ENCODE data around the gene RNF130. TPM values are rescaled to one million over a fixed set of nuclear protein-coding genes. Genes with fewer than 3 reads are reported as not detected.

The RNF130 gene
- total and polyA plus RNA-seq, 7 experiments from 2014 or later = 3.6 to 76.3 (median 21.0) TPM

DNA sequence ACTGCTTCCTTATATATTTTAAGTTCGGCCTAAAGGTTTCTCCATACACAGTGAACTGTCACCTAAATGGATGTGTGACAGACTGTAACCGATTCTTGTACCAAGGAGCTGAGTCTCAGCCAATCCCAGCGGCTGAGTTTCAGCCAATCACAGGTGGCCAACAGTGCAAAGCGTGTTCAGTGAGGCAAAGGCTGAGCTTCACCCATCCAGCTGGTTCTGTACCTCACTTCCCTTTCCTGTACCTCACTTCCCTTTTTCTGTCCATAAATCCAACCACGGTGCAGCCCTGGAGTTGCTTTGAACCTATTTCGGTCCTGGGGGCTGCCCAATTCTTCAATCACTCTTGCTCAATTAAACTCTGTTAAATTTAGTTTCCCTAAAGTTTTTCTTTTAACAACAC lies 148.1 kb downstream of the RNF130 start:
- ChIA-PET POLR2A (no interaction called here), CTCF (interaction anchor here (0.6 kb wide), 1 partner anchor 95 kb away, joined by 4 read pairs; no protein-coding TSS in a partner anchor)
- Mint-ChIP-seq H3K9me3 (peaks cover 0 to 1% (median 0%) of the 10 kb centered on the region in 11 donors), H3K27me3 (peaks cover 0 to 3% (median 0%) of the 10 kb centered on the region in 5 donors), H3K4me1 (no peaks in the 10 kb centered on the region), H3K27ac (no peak overlapping the region), H3K4me3 (no peak overlapping the region), H3K36me3 (no peaks in the 10 kb centered on the region)
- ATAC-seq = peak; percentile 58
- DNase-seq = no peak
- Histone ChIP-seq H3K4me1 (ENCODE audit: control insufficient read depth in 2 of 2, insufficient read depth in 2 of 2, low read length in 2 of 2) (no peaks in the 10 kb centered on the region), H3K36me3 (ENCODE audit: control insufficient read depth in 2 of 3, insufficient read depth in 3 of 3, low read length in 3 of 3) (no peaks in the 10 kb centered on the region), H3K9me3 (ENCODE audit: control insufficient read depth in 2 of 3, low read length in 3 of 3) (no peaks in the 10 kb centered on the region), H3K27me3 (ENCODE audit: control insufficient read depth in 2 of 2, insufficient read depth in 2 of 2, low read length in 2 of 2) (no peaks in the 10 kb centered on the region), H3K27ac (ENCODE audit: low read depth, low read length) (no peak overlapping the region), H3K4me3 (ENCODE audit: low read length) (no peak overlapping the region)
- intact Hi-C loops (cut with micrococcal nuclease) = loop anchor here in 1 of 2 donors (5.0 kb wide), 1 partner anchor 169 kb away; no protein-coding TSS in a partner anchor

GRCh38 chr5:179920175-179920574 lies 151.4 kb downstream of the RNF130 start:
- intact Hi-C loops (cut with micrococcal nuclease) = loop anchor here in 1 of 2 donors (5.0 kb wide), 1 partner anchor 172 kb away; no protein-coding TSS in a partner anchor
- ChIA-PET POLR2A (interaction anchor here (0.6 kb wide), 1 partner anchor 200 kb away, joined by 3 read pairs; no protein-coding TSS in a partner anchor), CTCF (no interaction called here)
- H3K36me3 ChIP-seq (ENCODE audit: control insufficient read depth in 2 of 3, insufficient read depth in 3 of 3, low read length in 3 of 3) = no peaks in the 10 kb centered on the region
- no peak overlapping the region for H3K27ac ChIP-seq (ENCODE audit: low read depth, low read length)
- Mint-ChIP-seq H3K27me3 (peaks cover 0 to 9% (median 0%) of the 10 kb centered on the region in 5 donors), H3K27ac (no peak overlapping the region), H3K36me3 (no peaks in the 10 kb centered on the region), H3K4me3 (no peak overlapping the region), H3K4me1 (peaks cover 0 to 5% (median 0%) of the 10 kb centered on the region in 7 donors), H3K9me3 (no peaks in the 10 kb centered on the region)
- DNase-seq = no peak
- H3K27me3 ChIP-seq (ENCODE audit: control insufficient read depth in 2 of 2, insufficient read depth in 2 of 2, low read length in 2 of 2) = no peaks in the 10 kb centered on the region
- ATAC-seq = no peak
- H3K9me3 ChIP-seq (ENCODE audit: control insufficient read depth in 2 of 3, low read length in 3 of 3) = no peaks in the 10 kb centered on the region
- no peaks in the 10 kb centered on the region for H3K4me1 ChIP-seq (ENCODE audit: control insufficient read depth in 2 of 2, insufficient read depth in 2 of 2, low read length in 2 of 2)
- H3K4me3 ChIP-seq (ENCODE audit: low read length) = no peak overlapping the region

DNA sequence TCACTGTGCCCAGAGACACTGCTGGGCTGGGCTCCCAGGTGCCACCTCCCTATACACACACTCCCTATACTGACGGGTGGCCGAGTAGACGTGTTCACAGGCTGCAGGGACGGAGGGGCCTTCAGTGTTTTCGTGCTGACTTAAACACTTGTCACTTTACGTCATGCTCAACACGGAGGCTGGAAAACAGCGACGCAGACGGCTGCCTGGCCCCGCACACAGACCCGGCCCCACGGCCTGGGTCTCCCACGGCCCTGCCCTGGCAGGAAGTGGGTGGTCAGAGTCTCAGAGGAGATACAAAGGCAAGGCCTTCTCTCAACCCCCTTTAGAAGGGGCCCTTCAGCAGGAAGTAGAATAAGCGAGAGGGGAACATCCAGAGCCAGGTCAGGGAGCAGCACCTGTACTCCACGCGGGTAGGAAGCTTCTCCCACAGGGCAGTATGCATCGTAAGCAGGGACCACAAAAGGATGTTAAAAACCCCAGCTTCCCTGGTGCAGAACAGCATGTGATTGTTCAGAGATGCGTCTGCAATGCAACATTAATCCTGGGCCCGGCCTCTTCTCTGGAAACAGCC lies 152.0 kb downstream of the RNF130 start:
- intact Hi-C loops (cut with micrococcal nuclease) = loop anchor here in 1 of 2 donors (5.0 kb wide), 1 partner anchor 173 kb away; no protein-coding TSS in a partner anchor
- Histone ChIP-seq H3K4me1 (ENCODE audit: control insufficient read depth in 2 of 2, insufficient read depth in 2 of 2, low read length in 2 of 2) (no peaks in the 10 kb centered on the region), H3K36me3 (ENCODE audit: control insufficient read depth in 2 of 3, insufficient read depth in 3 of 3, low read length in 3 of 3) (no peaks in the 10 kb centered on the region), H3K27ac (ENCODE audit: low read depth, low read length) (no peak overlapping the region), H3K27me3 (ENCODE audit: control insufficient read depth in 2 of 2, insufficient read depth in 2 of 2, low read length in 2 of 2) (no peaks in the 10 kb centered on the region), H3K4me3 (ENCODE audit: low read length) (no peak overlapping the region), H3K9me3 (ENCODE audit: control insufficient read depth in 2 of 3, low read length in 3 of 3) (no peaks in the 10 kb centered on the region)
- no peak for DNase-seq
- Mint-ChIP-seq H3K27me3 (peaks cover 0 to 9% (median 0%) of the 10 kb centered on the region in 5 donors), H3K9me3 (no peaks in the 10 kb centered on the region), H3K36me3 (no peaks in the 10 kb centered on the region), H3K4me3 (no peak overlapping the region), H3K27ac (no peak overlapping the region), H3K4me1 (peaks cover 0 to 5% (median 0%) of the 10 kb centered on the region in 7 donors)
- no peak for ATAC-seq
- ChIA-PET POLR2A (no interaction called here), CTCF (no interaction called here)

DNA sequence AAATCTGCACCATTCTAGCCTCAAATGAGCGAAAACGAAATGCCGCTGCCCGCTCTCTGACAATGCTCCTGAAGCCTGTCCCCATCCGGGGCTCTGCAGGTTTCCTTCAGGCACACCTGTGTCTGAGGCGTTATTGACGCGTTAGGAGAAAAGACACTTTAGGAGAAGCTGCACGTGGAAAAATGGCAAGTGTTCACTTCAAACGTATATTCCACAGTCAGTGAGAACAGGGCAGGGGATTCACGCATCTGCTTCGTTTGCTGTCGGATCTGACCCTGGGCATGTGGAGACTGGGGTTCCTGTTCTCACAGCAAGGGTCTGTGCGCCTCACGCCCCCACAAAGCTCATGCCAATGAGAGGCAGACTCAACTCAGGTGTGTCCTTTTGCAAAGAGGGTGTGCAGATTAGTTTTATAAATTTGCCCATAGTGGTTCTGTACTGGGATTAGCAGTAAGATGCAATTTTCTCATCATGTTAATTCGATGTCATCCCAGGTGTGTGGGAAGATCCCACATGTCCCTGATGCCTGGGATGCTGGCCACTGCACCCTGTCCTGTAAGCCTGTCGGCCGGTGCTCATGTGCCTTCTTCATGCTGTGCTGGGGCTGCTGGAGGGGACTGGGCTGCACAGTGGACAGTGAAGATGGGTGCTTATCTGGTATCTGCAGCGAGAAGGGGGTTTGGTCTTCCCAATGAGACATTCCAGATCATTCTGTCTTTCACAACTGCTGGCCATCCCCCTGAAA lies 152.6 kb downstream of the RNF130 start:
- ATAC-seq (no peak), DNase-seq (no peak)
- Histone ChIP-seq H3K4me3 (ENCODE audit: low read length) (no peak overlapping the region), H3K4me1 (ENCODE audit: control insufficient read depth in 2 of 2, insufficient read depth in 2 of 2, low read length in 2 of 2) (no peaks in the 10 kb centered on the region), H3K27me3 (ENCODE audit: control insufficient read depth in 2 of 2, insufficient read depth in 2 of 2, low read length in 2 of 2) (no peaks in the 10 kb centered on the region), H3K27ac (ENCODE audit: low read depth, low read length) (no peak overlapping the region), H3K9me3 (ENCODE audit: control insufficient read depth in 2 of 3, low read length in 3 of 3) (no peaks in the 10 kb centered on the region), H3K36me3 (ENCODE audit: control insufficient read depth in 2 of 3, insufficient read depth in 3 of 3, low read length in 3 of 3) (no peaks in the 10 kb centered on the region)
- intact Hi-C loops (cut with micrococcal nuclease) = no loop called here
- Mint-ChIP-seq H3K36me3 (no peaks in the 10 kb centered on the region), H3K27ac (no peak overlapping the region), H3K9me3 (no peaks in the 10 kb centered on the region), H3K4me3 (no peak overlapping the region), H3K27me3 (peaks cover 0 to 9% (median 0%) of the 10 kb centered on the region in 5 donors), H3K4me1 (peaks cover 0 to 10% (median 0%) of the 10 kb centered on the region in 7 donors)
- POLR2A ChIA-PET = no interaction called here
- CTCF ChIA-PET = no interaction called here

- DNase-seq = no peak
- no peaks in the 10 kb centered on the region for H3K4me1 ChIP-seq (ENCODE audit: control insufficient read depth in 2 of 2, insufficient read depth in 2 of 2, low read length in 2 of 2)
- H3K4me3 Mint-ChIP-seq = no peak overlapping the region
- no peaks in the 10 kb centered on the region for H3K27me3 ChIP-seq (ENCODE audit: control insufficient read depth in 2 of 2, insufficient read depth in 2 of 2, low read length in 2 of 2)
- peaks cover 0 to 10% (median 0%) of the 10 kb centered on the region in 7 donors for H3K4me1 Mint-ChIP-seq
- ATAC-seq = no peak
- H3K36me3 ChIP-seq (ENCODE audit: control insufficient read depth in 2 of 3, insufficient read depth in 3 of 3, low read length in 3 of 3) = no peaks in the 10 kb centered on the region
- H3K4me3 ChIP-seq (ENCODE audit: low read length) = no peak overlapping the region
- no peak overlapping the region for H3K27ac ChIP-seq (ENCODE audit: low read depth, low read length)
- POLR2A ChIA-PET = no interaction called here
- CTCF ChIA-PET = no interaction called here
- no peaks in the 10 kb centered on the region for H3K36me3 Mint-ChIP-seq
- intact Hi-C loops (cut with micrococcal nuclease) = no loop called here
- no peak overlapping the region for H3K27ac Mint-ChIP-seq
- H3K27me3 Mint-ChIP-seq = peaks cover 0 to 9% (median 0%) of the 10 kb centered on the region in 5 donors
- no peaks in the 10 kb centered on the region for H3K9me3 ChIP-seq (ENCODE audit: control insufficient read depth in 2 of 3, low read length in 3 of 3)
- no peaks in the 10 kb centered on the region for H3K9me3 Mint-ChIP-seq
Measured at GRCh38 chr5:179916523-179916922, 155.0 kb downstream of the RNF130 start.

GRCh38 chr5:179915406-179915935 lies 156.1 kb downstream of the RNF130 start:
- no peaks in the 10 kb centered on the region for H3K36me3 ChIP-seq (ENCODE audit: control insufficient read depth in 2 of 3, insufficient read depth in 3 of 3, low read length in 3 of 3)
- H3K27ac ChIP-seq (ENCODE audit: low read depth, low read length) = no peak overlapping the region
- ChIA-PET CTCF (interaction anchor here (0.6 kb wide), 1 partner anchor 253 kb away, joined by 3 read pairs; no protein-coding TSS in a partner anchor), POLR2A (no interaction called here)
- Mint-ChIP-seq H3K27me3 (peaks cover 0 to 9% (median 0%) of the 10 kb centered on the region in 5 donors), H3K9me3 (no peaks in the 10 kb centered on the region), H3K4me1 (peaks cover 0 to 10% (median 0%) of the 10 kb centered on the region in 7 donors), H3K4me3 (peak overlapping the region in 1 of 10 donors; percentile 15), H3K27ac (no peak overlapping the region), H3K36me3 (no peaks in the 10 kb centered on the region)
- H3K4me1 ChIP-seq (ENCODE audit: control insufficient read depth in 2 of 2, insufficient read depth in 2 of 2, low read length in 2 of 2) = no peaks in the 10 kb centered on the region
- DNase-seq (no peak), ATAC-seq (no peak)
- no peaks in the 10 kb centered on the region for H3K27me3 ChIP-seq (ENCODE audit: control insufficient read depth in 2 of 2, insufficient read depth in 2 of 2, low read length in 2 of 2)
- no peaks in the 10 kb centered on the region for H3K9me3 ChIP-seq (ENCODE audit: control insufficient read depth in 2 of 3, low read length in 3 of 3)
- intact Hi-C loops (cut with micrococcal nuclease) = no loop called here
- no peak overlapping the region for H3K4me3 ChIP-seq (ENCODE audit: low read length)
